Sigmoid colon (tissue), 4 donors: Measurements from ENCODE around the gene DLEU7.

Experiments
- POLR2A ChIP-seq, 2 donors: fragments of 450-650 bp; IDR thresholded peaks; one replicate each; pipeline ENCODE4 v1.6.1; 2016; ENCODE audit warnings: antibody characterized with exemption in 2 of 2, mild to moderate bottlenecking in 2 of 2, moderate library complexity in 2 of 2
- POLR2AphosphoS5 ChIP-seq, 4 donors: sonication (generic); formaldehyde crosslinking; IDR thresholded peaks; one replicate each; pipeline ENCODE4 v1.6.1; 2017; ENCODE audit warnings: antibody characterized with exemption in 4 of 4
- TF ChIP-seq, protein P1 (sequence below), 4 experiments: fragments of 450-650 bp in 3 of 4; fragments of 200-600 bp in 1 of 4; IDR thresholded peaks; one replicate each; pipeline ENCODE4 v1.5.1; 2016 to 2019; ENCODE audit warnings: antibody characterized with exemption in 4 of 4, mild to moderate bottlenecking in 3 of 4, moderate library complexity in 2 of 4

DNA sequence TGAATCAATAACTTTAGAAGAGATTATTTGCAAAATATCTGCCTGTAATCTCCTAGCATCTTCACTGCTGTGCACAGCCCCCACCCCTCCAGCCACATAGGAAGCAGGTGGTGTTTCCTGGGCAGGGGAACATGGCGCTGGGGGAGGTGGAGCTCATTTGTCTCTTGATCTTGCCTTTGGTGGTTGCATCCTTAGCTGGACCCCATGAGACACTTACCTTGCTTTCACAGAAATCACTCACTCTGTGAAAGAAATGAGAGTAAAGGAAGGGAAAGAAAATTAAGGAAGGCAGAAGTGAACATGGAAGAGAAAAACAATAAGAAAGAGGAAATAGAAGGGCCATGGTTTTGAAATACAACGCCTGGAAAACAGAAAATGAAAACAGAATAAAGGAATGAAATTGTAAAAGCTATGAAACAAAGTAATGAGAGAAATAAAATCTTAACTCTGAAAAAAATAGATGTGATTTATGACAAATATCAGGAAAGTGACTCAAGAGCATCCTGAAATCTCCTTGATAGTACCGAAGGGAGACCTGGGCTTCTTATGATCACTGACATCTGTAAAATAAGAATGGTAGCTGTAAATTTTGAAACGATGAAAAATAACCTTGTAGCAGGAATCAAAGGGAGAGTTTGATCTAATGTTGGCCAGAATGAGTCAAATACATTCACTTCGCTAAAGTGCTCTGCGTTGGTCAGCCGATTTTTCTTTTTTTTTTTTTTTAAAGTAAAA lies 48.9 kb upstream of the DLEU7 start:
- TF ChIP-seq, protein P1, sequence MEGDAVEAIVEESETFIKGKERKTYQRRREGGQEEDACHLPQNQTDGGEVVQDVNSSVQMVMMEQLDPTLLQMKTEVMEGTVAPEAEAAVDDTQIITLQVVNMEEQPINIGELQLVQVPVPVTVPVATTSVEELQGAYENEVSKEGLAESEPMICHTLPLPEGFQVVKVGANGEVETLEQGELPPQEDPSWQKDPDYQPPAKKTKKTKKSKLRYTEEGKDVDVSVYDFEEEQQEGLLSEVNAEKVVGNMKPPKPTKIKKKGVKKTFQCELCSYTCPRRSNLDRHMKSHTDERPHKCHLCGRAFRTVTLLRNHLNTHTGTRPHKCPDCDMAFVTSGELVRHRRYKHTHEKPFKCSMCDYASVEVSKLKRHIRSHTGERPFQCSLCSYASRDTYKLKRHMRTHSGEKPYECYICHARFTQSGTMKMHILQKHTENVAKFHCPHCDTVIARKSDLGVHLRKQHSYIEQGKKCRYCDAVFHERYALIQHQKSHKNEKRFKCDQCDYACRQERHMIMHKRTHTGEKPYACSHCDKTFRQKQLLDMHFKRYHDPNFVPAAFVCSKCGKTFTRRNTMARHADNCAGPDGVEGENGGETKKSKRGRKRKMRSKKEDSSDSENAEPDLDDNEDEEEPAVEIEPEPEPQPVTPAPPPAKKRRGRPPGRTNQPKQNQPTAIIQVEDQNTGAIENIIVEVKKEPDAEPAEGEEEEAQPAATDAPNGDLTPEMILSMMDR (IDR thresholded peaks at IDR 0.05), result no peak
- TF ChIP-seq POLR2A (IDR thresholded peaks at IDR 0.05), result no peak
- no peak for TF ChIP-seq POLR2AphosphoS5 (IDR thresholded peaks at IDR 0.05)
